GM12875 (cell line): ENCODE data around the gene PLS3.

Experiments
- H3K4me3 ChIP-seq: one replicate; pipeline ENCODE4 v1.5.1; 2011; ENCODE audit warnings: low read depth, low read length, control low read depth
- CTCF ChIP-seq: IDR thresholded peaks from 2 replicates; pipeline ENCODE4 v1.5.1; 2011; ENCODE audit warnings: low read depth, mild to moderate bottlenecking, control low read depth, inconsistent platforms, low read length, moderate library complexity, borderline replicate concordance; ENCODE audit not compliant: insufficient read depth

The PLS3 gene

GRCh38 chrX:115650449-115650848, 89.5 kb downstream of the PLS3 start:
- no peak for TF ChIP-seq CTCF
- no peak overlapping the region for H3K4me3 ChIP-seq

GRCh38 chrX:115650916-115651315, 89.9 kb downstream of the PLS3 start:
- peak; percentile 81 for TF ChIP-seq CTCF
- no peak overlapping the region for H3K4me3 ChIP-seq

GRCh38 chrX:115652221-115652620, 91.2 kb downstream of the PLS3 start:
- TF ChIP-seq CTCF = no peak
- H3K4me3 ChIP-seq = no peak overlapping the region

- no peak for TF ChIP-seq CTCF
- H3K4me3 ChIP-seq = no peak overlapping the region
These were observed 104.1 kb downstream of the PLS3 start for GRCh38 chrX:115665122-115665521.

- no peak overlapping the region for H3K4me3 ChIP-seq
- TF ChIP-seq CTCF = no peak
These were observed 118.5 kb downstream of the PLS3 start for GRCh38 chrX:115679460-115679859.

- no peak for TF ChIP-seq CTCF
- no peak overlapping the region for H3K4me3 ChIP-seq
These were observed 126.6 kb downstream of the PLS3 start for GRCh38 chrX:115687595-115687994.

- no peak for TF ChIP-seq CTCF
- H3K4me3 ChIP-seq = no peak overlapping the region
These were observed 129.0 kb downstream of the PLS3 start for GRCh38 chrX:115689931-115690330.
